ENCODE results near the gene ASB10.

GRCh38 chr7:151189038-151189437 lies 2.0 kb upstream of the ASB10 start:
- TF ChIP-seq POLR2AphosphoS5 (IDR thresholded peaks at IDR 0.05; ENCODE audit: low read depth), result no peak
- no peak for TF ChIP-seq REST (IDR thresholded peaks at IDR 0.05; ENCODE audit: unreplicated experiment)
